ENCODE results near the gene SELENOO.
A peak's percentile ranks its signal among the peaks of the same experiment; 100 is the strongest.

The SELENOO gene

GRCh38 chr22:50200461-50201190 is at the start of gene SELENOO:
Gene SELENOO, plus strand, starts transcription at chr22:50201011. Its CDS starts 26 bp downstream, at chr22:50201037.
- H3K27me3 ChIP-seq (ENCODE audit: control insufficient read depth, low read length): no peaks in the 10 kb centered on the region
- no peaks in the 10 kb centered on the region for H3K9me2 ChIP-seq (replicated peaks; ENCODE audit: control insufficient read depth, low read length)
- peaks cover 72% of the 10 kb centered on the region for H3K79me2 ChIP-seq (ENCODE audit: control insufficient read depth, low read length)
- H3F3A ChIP-seq (ENCODE audit: control insufficient read depth, insufficient read depth): peaks cover 11% of the 10 kb centered on the region
- H3K4me1 ChIP-seq (ENCODE audit: control insufficient read depth, low read length): peaks cover 52% of the 10 kb centered on the region
- H3K27ac ChIP-seq (ENCODE audit: low read depth, low read length): peak within 1 kb of the TSS; percentile 81
- TF ChIP-seq EZH2phosphoT487 (IDR thresholded peaks at IDR 0.05; ENCODE audit: borderline replicate concordance, low read length): no peak
- H3K36me3 ChIP-seq (ENCODE audit: control insufficient read depth, low read length): peaks cover 81% of the 10 kb centered on the region
- peak within 1 kb of the TSS; percentile 98 for H3K4me2 ChIP-seq (ENCODE audit: low read length)
- H4K20me1 ChIP-seq (ENCODE audit: control insufficient read depth, insufficient read depth, low read depth, low read length): peaks cover 9% of the 10 kb centered on the region; the same call in 1 of the 2 replicates
- no peaks in the 10 kb centered on the region for H3K9me3 ChIP-seq (ENCODE audit: control insufficient read depth, insufficient read depth, low read length)
- peak within 1 kb of the TSS; percentile 100 for H3K4me3 ChIP-seq (ENCODE audit: low read length)

- no peak for TF ChIP-seq EZH2phosphoT487 (IDR thresholded peaks at IDR 0.05; ENCODE audit: borderline replicate concordance, low read length)
- TF ChIP-seq CTCF (IDR thresholded peaks at IDR 0.05; ENCODE audit: low read depth, low read length, poor library complexity, severe bottlenecking): peak; percentile 11
- Histone ChIP-seq H3K4me1 (ENCODE audit: control insufficient read depth, low read length) (peaks cover 10% of the 10 kb centered on the region), H3K36me3 (ENCODE audit: control insufficient read depth, low read length) (no peaks in the 10 kb centered on the region), H3K27me3 (ENCODE audit: control insufficient read depth, low read length) (no peaks in the 10 kb centered on the region), H3K4me3 (ENCODE audit: low read length) (no peak overlapping the region), H3K4me2 (ENCODE audit: low read length) (no peak overlapping the region), H3K27ac (ENCODE audit: low read depth, low read length) (no peak overlapping the region), H3K79me2 (ENCODE audit: control insufficient read depth, low read length) (no peaks in the 10 kb centered on the region), H3K9me3 (ENCODE audit: control insufficient read depth, insufficient read depth, low read length) (no peaks in the 10 kb centered on the region), H3K9me2 (replicated peaks; ENCODE audit: control insufficient read depth, low read length) (no peaks in the 10 kb centered on the region), H4K20me1 (ENCODE audit: control insufficient read depth, insufficient read depth, low read depth, low read length) (no peaks in the 10 kb centered on the region), H3F3A (ENCODE audit: control insufficient read depth, insufficient read depth) (no peaks in the 10 kb centered on the region)
These were observed 49.0 kb upstream of the SELENOO start for GRCh38 chr22:50151571-50152537.

GRCh38 chr22:50153056-50153755 is 47.6 kb upstream of the SELENOO start:
- Histone ChIP-seq H4K20me1 (ENCODE audit: control insufficient read depth, insufficient read depth, low read depth, low read length) (no peaks in the 10 kb centered on the region), H3K27ac (ENCODE audit: low read depth, low read length) (no peak overlapping the region), H3K9me3 (ENCODE audit: control insufficient read depth, insufficient read depth, low read length) (no peaks in the 10 kb centered on the region), H3K4me3 (ENCODE audit: low read length) (no peak overlapping the region), H3K36me3 (ENCODE audit: control insufficient read depth, low read length) (no peaks in the 10 kb centered on the region), H3K79me2 (ENCODE audit: control insufficient read depth, low read length) (no peaks in the 10 kb centered on the region), H3F3A (ENCODE audit: control insufficient read depth, insufficient read depth) (no peaks in the 10 kb centered on the region), H3K27me3 (ENCODE audit: control insufficient read depth, low read length) (peaks cover 6% of the 10 kb centered on the region), H3K9me2 (replicated peaks; ENCODE audit: control insufficient read depth, low read length) (no peaks in the 10 kb centered on the region), H3K4me1 (ENCODE audit: control insufficient read depth, low read length) (peaks cover 10% of the 10 kb centered on the region), H3K4me2 (ENCODE audit: low read length) (no peak overlapping the region)
- TF ChIP-seq EZH2phosphoT487 (IDR thresholded peaks at IDR 0.05; ENCODE audit: borderline replicate concordance, low read length) (no peak), CTCF (IDR thresholded peaks at IDR 0.05; ENCODE audit: low read depth, low read length, poor library complexity, severe bottlenecking) (no peak)
